Aorta (tissue), 5 donors: Measurements from ENCODE around the gene ANKRD13D. TPM values are rescaled to one million over a fixed set of nuclear protein-coding genes. Genes with fewer than 3 reads are reported as not detected.

ENCODE experiments used
- ATAC-seq: fragments of 200-7000 bp; cut with Tn5 transposase; one replicate; pipeline ENCODE4 v1.9.1; 2022; ENCODE audit warnings: moderate library complexity; ENCODE audit not compliant: low FRiP score
- DNase-seq, 2 donors: peaks; one replicate each; pipeline ENCODE4 v3.0.0-alpha.2; 2020
- H3K27ac ChIP-seq, 2 donors: one replicate each; pipeline ENCODE4 v1.5.1; 2013; ENCODE audit warnings: low read length in 2 of 2, mild to moderate bottlenecking in 2 of 2, moderate library complexity in 2 of 2, control low read depth in 1 of 2, inconsistent platforms in 1 of 2, low read depth in 1 of 2
- H3K27me3 ChIP-seq, 2 donors: one replicate each; pipeline ENCODE4 v1.6.1; 2013; ENCODE audit warnings: control low read depth in 1 of 2, low read length in 1 of 2, mild to moderate bottlenecking in 1 of 2, moderate library complexity in 1 of 2; ENCODE audit not compliant: insufficient read depth in 2 of 2, control insufficient read depth in 1 of 2
- H3K36me3 ChIP-seq, 2 donors: one replicate each; pipeline ENCODE4 v1.6.1; 2013; ENCODE audit warnings: control low read depth in 1 of 2, low read length in 1 of 2, mild to moderate bottlenecking in 1 of 2; ENCODE audit not compliant: insufficient read depth in 2 of 2, control insufficient read depth in 1 of 2
- H3K4me1 ChIP-seq, 2 donors: one replicate each; pipeline ENCODE4 v1.6.1; 2013; ENCODE audit warnings: low read length in 2 of 2, control low read depth in 1 of 2, mild to moderate bottlenecking in 1 of 2, moderate library complexity in 1 of 2; ENCODE audit not compliant: insufficient read depth in 2 of 2, control insufficient read depth in 1 of 2
- H3K4me3 ChIP-seq, 2 donors: one replicate each; pipeline ENCODE4 v1.5.1; 2013; ENCODE audit warnings: low read length in 2 of 2, control low read depth in 1 of 2, mild to moderate bottlenecking in 1 of 2
- H3K9me3 ChIP-seq: one replicate; pipeline ENCODE4 v1.6.1; 2013; ENCODE audit warnings: mild to moderate bottlenecking, low read length; ENCODE audit not compliant: control insufficient read depth
- WGBS, 2 donors: extraction: QIAGEN DNeasy Blood & Tissue Kit; methylation state at CpG; one replicate each; pipeline ENCODE4 v1.1.7; 2013; 5-methylcytosine and 5-hydroxymethylcytosine counted together
- intact Hi-C, 2 donors: fragments of 100-400 bp; cut with DNase I; formaldehyde crosslinking; loops; one replicate each; pipeline versions ENCODE4 v1.14.2 to v1.15.0; 2022
- polyA plus RNA-seq, 2 donors: library from polyadenylated mRNA; stranded (reverse); fragments of 200-250 nt; gene quantifications; one replicate each; pipeline ENCODE4 v1.2.3, GENCODE V29; 2013
- total RNA-seq, 2 donors: library from RNA; stranded (reverse); fragmentation: NEBNext Ultra II Directional; extraction: Animal tissue kit (Norgen Biotek cat#: 25700); gene quantifications; one replicate each; pipeline ENCODE4 v1.2.1, GENCODE V29; 2021
- donor health status: healthy with polysubstance abuse.
- donor health status: Bipolar disorder and iron deficiency.
- donor health status: DM: no; HTN: no; CAD: no.
- donor health status: DM: no; HTN: no; CAD: no.
- donor health status: DM: yes; HTN: yes; CAD: no.

Gene ANKRD13D
- total and polyA plus RNA-seq, 4 donors, result 16.8 to 100 (median 69.7) TPM

GRCh38 chr11:67276781-67277230, 12.3 kb upstream of the ANKRD13D start:
- intact Hi-C loops, result no loop called here
- Histone ChIP-seq H3K9me3 (no peaks in the 10 kb centered on the region), H3K27me3 (no peaks in the 10 kb centered on the region), H3K4me1 (no peaks in the 10 kb centered on the region), H3K4me3 (no peak overlapping the region), H3K27ac (peak overlapping the region in 1 of 2 donors; percentile 32), H3K36me3 (no peaks in the 10 kb centered on the region)
- WGBS, 2 donors, result 42% methylated on average over 16 of the region's 16 CpGs
- ATAC-seq (no peak), DNase-seq (peak; percentile 78 to 82)

DNA sequence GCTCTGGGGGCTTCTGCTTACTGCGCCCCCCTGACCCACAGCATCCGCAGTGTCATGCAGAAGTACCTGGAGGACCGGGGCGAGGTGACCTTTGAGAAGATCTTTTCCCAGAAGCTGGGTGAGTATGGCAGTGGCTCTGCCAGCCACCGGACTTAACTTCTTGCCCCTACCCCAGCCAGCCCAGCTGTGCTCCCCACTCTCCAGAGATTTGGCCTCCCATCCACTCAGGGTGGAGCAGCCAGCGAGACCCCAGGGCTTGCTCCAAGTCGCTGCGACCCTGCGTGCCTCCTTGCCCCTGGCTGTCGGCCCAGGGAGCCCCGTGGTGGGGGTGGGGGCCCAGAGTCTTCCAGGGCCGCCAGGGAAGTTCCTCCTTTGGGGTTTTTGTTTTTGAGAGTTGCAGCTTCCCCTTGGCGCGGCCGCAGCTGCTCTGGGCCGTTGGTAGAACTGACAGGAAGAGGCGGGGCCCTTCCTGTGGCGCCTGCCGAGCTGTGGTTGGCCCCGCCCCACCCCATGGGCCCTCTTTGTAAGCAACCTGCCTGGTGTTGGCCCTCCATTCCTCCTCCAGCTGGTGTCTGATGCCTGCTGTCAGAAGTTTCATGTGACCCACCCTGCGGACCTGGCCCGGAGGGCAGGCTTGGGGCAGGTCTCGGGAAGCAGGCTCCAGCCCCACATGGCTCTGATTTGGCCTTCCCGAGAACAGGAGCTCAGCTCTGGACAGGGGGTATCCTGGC, 11.7 kb upstream of the ANKRD13D start:
- H3K4me1 ChIP-seq, result no peaks in the 10 kb centered on the region
- DNase-seq (peak; percentile 93 to 96), ATAC-seq (peak; percentile 85)
- 23 to 24% methylated on average over 24 of the region's 24 CpGs for WGBS, 2 donors
- no peak overlapping the region for H3K4me3 ChIP-seq
- peaks cover 0 to 2% of the 10 kb centered on the region in 2 donors for H3K36me3 ChIP-seq
- no peaks in the 10 kb centered on the region for H3K9me3 ChIP-seq
- peak overlapping the region in 1 of 2 donors; percentile 32 for H3K27ac ChIP-seq
- no peaks in the 10 kb centered on the region for H3K27me3 ChIP-seq
- intact Hi-C loops, result no loop called here

DNA sequence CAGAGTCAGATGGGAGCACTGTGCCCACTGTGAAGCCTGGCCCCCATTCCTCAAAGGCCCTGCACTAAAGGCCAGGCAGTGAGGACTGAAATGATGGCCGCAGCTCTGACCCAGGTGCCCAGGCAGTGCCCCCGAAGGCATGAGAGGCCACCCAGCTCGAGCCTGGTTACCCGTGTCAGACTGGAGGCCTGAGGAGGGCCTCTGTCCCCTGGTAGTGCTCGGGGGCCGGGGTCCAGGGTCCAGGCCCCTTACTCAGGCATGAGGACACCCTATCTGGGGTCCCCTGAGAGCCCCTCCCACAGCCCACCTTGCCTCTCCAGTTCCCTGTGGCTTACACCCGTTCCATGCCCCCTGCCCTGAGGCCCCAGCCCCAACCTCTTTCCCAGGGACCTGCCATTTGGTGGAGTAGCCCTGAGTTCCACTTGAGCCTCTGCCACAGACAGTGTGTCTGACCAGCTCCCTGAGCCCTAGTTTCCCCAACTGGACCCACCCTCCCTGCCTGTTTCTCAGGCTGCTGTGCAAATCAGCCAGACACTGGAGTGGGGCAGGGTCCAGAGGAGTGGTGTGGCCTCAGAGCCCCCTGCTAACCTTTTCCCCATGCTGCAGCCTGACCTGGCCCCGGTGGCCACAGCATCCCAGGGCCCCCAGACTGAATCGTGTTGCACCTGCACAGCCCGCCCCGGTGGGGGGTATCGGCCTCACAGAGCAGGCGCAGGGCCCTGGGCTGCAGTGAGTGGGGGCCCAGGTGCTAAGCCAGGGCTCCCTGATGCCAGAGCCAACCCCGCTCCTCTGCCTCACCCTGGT, 10.8 kb upstream of the ANKRD13D start:
- no peaks in the 10 kb centered on the region for H3K27me3 ChIP-seq
- H3K4me3 ChIP-seq, result no peak overlapping the region
- DNase-seq (peak; percentile 46 to 64), ATAC-seq (no peak)
- H3K36me3 ChIP-seq, result peaks cover 0 to 9% of the 10 kb centered on the region in 2 donors
- H3K4me1 ChIP-seq, result no peaks in the 10 kb centered on the region
- no peaks in the 10 kb centered on the region for H3K9me3 ChIP-seq
- intact Hi-C loops, result no loop called here
- peak overlapping the region in 1 of 2 donors; percentile 7 for H3K27ac ChIP-seq
- WGBS, 2 donors, result 88 to 90% methylated on average over 14 of the region's 14 CpGs

- ATAC-seq, result no peak
- Histone ChIP-seq H3K4me1 (no peaks in the 10 kb centered on the region), H3K27me3 (no peaks in the 10 kb centered on the region), H3K4me3 (no peak overlapping the region), H3K36me3 (peaks cover 0 to 12% of the 10 kb centered on the region in 2 donors), H3K27ac (no peak overlapping the region), H3K9me3 (no peaks in the 10 kb centered on the region)
- DNase-seq, result peak in 1 of 2 donors; percentile 41
- intact Hi-C loops, result no loop called here
- 86 to 89% methylated on average over 14 of the region's 14 CpGs for WGBS, 2 donors
Measured at GRCh38 chr11:67278939-67279588, 10.0 kb upstream of the ANKRD13D start.

GRCh38 chr11:67279589-67280340, 9.3 kb upstream of the ANKRD13D start:
- no peaks in the 10 kb centered on the region for H3K4me1 ChIP-seq

GRCh38 chr11:67280341-67280787, 8.7 kb upstream of the ANKRD13D start:
- peak; percentile 36 to 58 for DNase-seq
- intact Hi-C loops, result no loop called here
- no peak overlapping the region for H3K27ac ChIP-seq
- no peak overlapping the region for H3K4me3 ChIP-seq
- H3K9me3 ChIP-seq, result no peaks in the 10 kb centered on the region
- 85 to 86% methylated on average over 13 of the region's 13 CpGs for WGBS, 2 donors
- H3K36me3 ChIP-seq, result peaks cover 0 to 14% of the 10 kb centered on the region in 2 donors
- H3K27me3 ChIP-seq, result no peaks in the 10 kb centered on the region
- no peak for ATAC-seq
- no peaks in the 10 kb centered on the region for H3K4me1 ChIP-seq

More at GRCh38 chr11:67279589-67280340, 9.3 kb upstream of the ANKRD13D start:
- H3K27ac ChIP-seq, result no peak overlapping the region
- no peaks in the 10 kb centered on the region for H3K9me3 ChIP-seq
- no peak for ATAC-seq
- H3K4me3 ChIP-seq, result no peak overlapping the region
- no peaks in the 10 kb centered on the region for H3K27me3 ChIP-seq
- peaks cover 0 to 12% of the 10 kb centered on the region in 2 donors for H3K36me3 ChIP-seq
- peak; percentile 36 to 71 for DNase-seq
- intact Hi-C loops, result no loop called here
- WGBS, 2 donors, result 88% methylated on average over 17 of the region's 17 CpGs

GRCh38 chr11:67280788-67281551, 8.1 kb upstream of the ANKRD13D start:
- Histone ChIP-seq H3K4me3 (no peak overlapping the region), H3K27ac (no peak overlapping the region), H3K4me1 (no peaks in the 10 kb centered on the region), H3K36me3 (peaks cover 0 to 14% of the 10 kb centered on the region in 2 donors), H3K27me3 (no peaks in the 10 kb centered on the region), H3K9me3 (no peaks in the 10 kb centered on the region)
- ATAC-seq, result no peak
- intact Hi-C loops, result no loop called here
- 92 to 93% methylated on average over 31 of the region's 31 CpGs for WGBS, 2 donors
- peak; percentile 50 to 72 for DNase-seq
